ENCODE results near the gene GIGYF2.

The GIGYF2 gene

GRCh38 chr2:232789082-232789481, 92.0 kb downstream of the GIGYF2 start:
- TF ChIP-seq TAF1 (IDR thresholded peaks at IDR 0.05; ENCODE audit: borderline replicate concordance, insufficient read depth, low read length) = no peak
- TF ChIP-seq POLR2AphosphoS5 (IDR thresholded peaks at IDR 0.05; ENCODE audit: low read depth, low read length) = no peak
- TF ChIP-seq FOXP2 (optimal IDR thresholded peaks at IDR 0.05; ENCODE audit: borderline replicate concordance, extremely low read depth, extremely low read length, insufficient read depth) = no peak
- TF ChIP-seq REST (IDR thresholded peaks at IDR 0.05; ENCODE audit: insufficient read depth in 1 of 2, low read depth in 2 of 2, low read length in 2 of 2) = no peak
- TF ChIP-seq SIN3A (IDR thresholded peaks at IDR 0.05; ENCODE audit: borderline replicate concordance, insufficient read depth, low read length) = no peak

GRCh38 chr2:232791518-232791917, 94.4 kb downstream of the GIGYF2 start:
- TF ChIP-seq SIN3A (IDR thresholded peaks at IDR 0.05; ENCODE audit: borderline replicate concordance, insufficient read depth, low read length) (no peak), REST (IDR thresholded peaks at IDR 0.05; ENCODE audit: insufficient read depth in 1 of 2, low read depth in 2 of 2, low read length in 2 of 2) (no peak), TAF1 (IDR thresholded peaks at IDR 0.05; ENCODE audit: borderline replicate concordance, insufficient read depth, low read length) (no peak), POLR2AphosphoS5 (IDR thresholded peaks at IDR 0.05; ENCODE audit: low read depth, low read length) (no peak), FOXP2 (optimal IDR thresholded peaks at IDR 0.05; ENCODE audit: borderline replicate concordance, extremely low read depth, extremely low read length, insufficient read depth) (no peak)

GRCh38 chr2:232793271-232793670, 96.1 kb downstream of the GIGYF2 start:
- no peak for TF ChIP-seq TAF1 (IDR thresholded peaks at IDR 0.05; ENCODE audit: borderline replicate concordance, insufficient read depth, low read length)
- no peak for TF ChIP-seq REST (IDR thresholded peaks at IDR 0.05; ENCODE audit: insufficient read depth in 1 of 2, low read depth in 2 of 2, low read length in 2 of 2)

GRCh38 chr2:232794981-232795380, 97.8 kb downstream of the GIGYF2 start:
- no peak for TF ChIP-seq POLR2AphosphoS5 (IDR thresholded peaks at IDR 0.05; ENCODE audit: low read depth, low read length)
- no peak for TF ChIP-seq REST (IDR thresholded peaks at IDR 0.05; ENCODE audit: insufficient read depth in 1 of 2, low read depth in 2 of 2, low read length in 2 of 2)
- TF ChIP-seq FOXP2 (optimal IDR thresholded peaks at IDR 0.05; ENCODE audit: borderline replicate concordance, extremely low read depth, extremely low read length, insufficient read depth) = no peak
- TF ChIP-seq SIN3A (IDR thresholded peaks at IDR 0.05; ENCODE audit: borderline replicate concordance, insufficient read depth, low read length) = no peak
- TF ChIP-seq TAF1 (IDR thresholded peaks at IDR 0.05; ENCODE audit: borderline replicate concordance, insufficient read depth, low read length) = no peak

GRCh38 chr2:232795920-232796319, 98.8 kb downstream of the GIGYF2 start:
- no peak for TF ChIP-seq REST (IDR thresholded peaks at IDR 0.05; ENCODE audit: insufficient read depth in 1 of 2, low read depth in 2 of 2, low read length in 2 of 2)
- TF ChIP-seq FOXP2 (optimal IDR thresholded peaks at IDR 0.05; ENCODE audit: borderline replicate concordance, extremely low read depth, extremely low read length, insufficient read depth) = no peak
- TF ChIP-seq TAF1 (IDR thresholded peaks at IDR 0.05; ENCODE audit: borderline replicate concordance, insufficient read depth, low read length) = no peak
- no peak for TF ChIP-seq SIN3A (IDR thresholded peaks at IDR 0.05; ENCODE audit: borderline replicate concordance, insufficient read depth, low read length)
- TF ChIP-seq POLR2AphosphoS5 (IDR thresholded peaks at IDR 0.05; ENCODE audit: low read depth, low read length) = no peak

Measured in PFSK-1 (cell line).